PFSK-1 (cell line): ENCODE measurements around the gene TNS1.

ENCODE experiments used
- FOXP2 ChIP-seq: optimal IDR thresholded peaks from 2 replicates; pipeline ENCODE3; 2011; ENCODE audit warnings: borderline replicate concordance, control low read depth, inconsistent platforms; ENCODE audit not compliant: insufficient read depth; ENCODE audit errors: extremely low read length, extremely low read depth
- POLR2AphosphoS5 ChIP-seq: IDR thresholded peaks from 2 replicates; pipeline ENCODE4 v1.6.1; 2012; ENCODE audit warnings: low read depth, mild to moderate bottlenecking, control low read depth, low read length, moderate library complexity
- SIN3A ChIP-seq: IDR thresholded peaks from 2 replicates; pipeline ENCODE4 v1.6.1; 2012; ENCODE audit warnings: mild to moderate bottlenecking, low read length, moderate library complexity, borderline replicate concordance; ENCODE audit not compliant: insufficient read depth
- TAF1 ChIP-seq: IDR thresholded peaks from 2 replicates; pipeline ENCODE4 v1.6.1; 2012; ENCODE audit warnings: low read length, control low read depth, borderline replicate concordance; ENCODE audit not compliant: insufficient read depth
- TF ChIP-seq, protein P1 (sequence below), 2 experiments: IDR thresholded peaks; 2 replicates each; pipeline versions ENCODE4 v1.6.1 to v1.8.0; 2011 to 2012; ENCODE audit warnings: low read depth in 2 of 2, low read length in 2 of 2, control low read depth in 1 of 2, inconsistent platforms in 1 of 2, mild to moderate bottlenecking in 1 of 2, moderate library complexity in 1 of 2; ENCODE audit not compliant: insufficient read depth in 1 of 2

TNS1 gene

DNA sequence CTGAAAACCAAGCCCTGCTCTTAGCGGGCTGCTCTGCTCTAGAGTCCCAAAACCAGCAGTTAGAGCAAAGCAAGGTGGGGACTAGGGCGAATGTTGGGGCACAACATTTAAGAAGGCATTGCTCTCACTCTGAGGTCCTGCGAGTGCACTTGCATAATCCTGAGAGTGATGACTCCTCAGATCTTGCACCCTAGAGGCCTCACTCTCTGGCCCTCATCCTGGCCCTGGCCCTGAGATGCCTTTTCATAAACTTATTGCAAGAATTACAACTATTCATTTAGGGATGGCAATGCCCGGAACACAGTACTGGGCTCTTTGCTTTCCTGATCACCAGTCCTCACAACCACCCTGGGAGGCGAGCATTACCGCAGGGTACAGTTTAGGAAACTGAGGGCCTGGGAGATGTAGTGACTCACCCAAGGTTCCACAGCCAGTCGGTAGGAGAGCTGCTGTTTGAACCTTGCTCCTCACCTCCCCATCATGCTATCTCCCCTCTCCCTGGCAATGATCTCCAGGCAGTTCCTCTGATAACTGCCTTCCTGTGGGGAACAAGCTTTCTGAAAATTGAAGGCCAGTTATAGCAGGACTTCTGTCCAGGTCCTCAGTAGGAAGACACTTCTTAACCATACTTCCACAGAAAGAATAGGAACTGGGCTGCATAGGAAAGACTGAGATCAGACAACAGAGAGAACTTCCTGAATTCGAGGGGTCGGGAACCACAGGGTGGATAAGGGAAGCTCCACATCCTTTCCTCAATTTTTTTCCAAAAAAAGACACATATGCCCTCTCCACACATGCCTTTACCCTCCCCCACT is 91.3 kb downstream of the TNS1 start:
- TF ChIP-seq SIN3A (no peak), FOXP2 (no peak), POLR2AphosphoS5 (no peak), TAF1 (no peak)
- TF ChIP-seq, protein P1, sequence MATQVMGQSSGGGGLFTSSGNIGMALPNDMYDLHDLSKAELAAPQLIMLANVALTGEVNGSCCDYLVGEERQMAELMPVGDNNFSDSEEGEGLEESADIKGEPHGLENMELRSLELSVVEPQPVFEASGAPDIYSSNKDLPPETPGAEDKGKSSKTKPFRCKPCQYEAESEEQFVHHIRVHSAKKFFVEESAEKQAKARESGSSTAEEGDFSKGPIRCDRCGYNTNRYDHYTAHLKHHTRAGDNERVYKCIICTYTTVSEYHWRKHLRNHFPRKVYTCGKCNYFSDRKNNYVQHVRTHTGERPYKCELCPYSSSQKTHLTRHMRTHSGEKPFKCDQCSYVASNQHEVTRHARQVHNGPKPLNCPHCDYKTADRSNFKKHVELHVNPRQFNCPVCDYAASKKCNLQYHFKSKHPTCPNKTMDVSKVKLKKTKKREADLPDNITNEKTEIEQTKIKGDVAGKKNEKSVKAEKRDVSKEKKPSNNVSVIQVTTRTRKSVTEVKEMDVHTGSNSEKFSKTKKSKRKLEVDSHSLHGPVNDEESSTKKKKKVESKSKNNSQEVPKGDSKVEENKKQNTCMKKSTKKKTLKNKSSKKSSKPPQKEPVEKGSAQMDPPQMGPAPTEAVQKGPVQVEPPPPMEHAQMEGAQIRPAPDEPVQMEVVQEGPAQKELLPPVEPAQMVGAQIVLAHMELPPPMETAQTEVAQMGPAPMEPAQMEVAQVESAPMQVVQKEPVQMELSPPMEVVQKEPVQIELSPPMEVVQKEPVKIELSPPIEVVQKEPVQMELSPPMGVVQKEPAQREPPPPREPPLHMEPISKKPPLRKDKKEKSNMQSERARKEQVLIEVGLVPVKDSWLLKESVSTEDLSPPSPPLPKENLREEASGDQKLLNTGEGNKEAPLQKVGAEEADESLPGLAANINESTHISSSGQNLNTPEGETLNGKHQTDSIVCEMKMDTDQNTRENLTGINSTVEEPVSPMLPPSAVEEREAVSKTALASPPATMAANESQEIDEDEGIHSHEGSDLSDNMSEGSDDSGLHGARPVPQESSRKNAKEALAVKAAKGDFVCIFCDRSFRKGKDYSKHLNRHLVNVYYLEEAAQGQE (IDR thresholded peaks at IDR 0.05; ENCODE audit: insufficient read depth in 1 of 2, low read depth in 2 of 2, low read length in 2 of 2): no peak

- no peak for TF ChIP-seq POLR2AphosphoS5
- no peak for TF ChIP-seq TAF1
- TF ChIP-seq SIN3A: no peak
- TF ChIP-seq, protein P1 (IDR thresholded peaks at IDR 0.05; ENCODE audit: insufficient read depth in 1 of 2, low read depth in 2 of 2, low read length in 2 of 2): no peak
- TF ChIP-seq FOXP2: no peak
Observed at GRCh38 chr2:217910875-217911212, 92.0 kb downstream of the TNS1 start.

- TF ChIP-seq SIN3A: no peak
- TF ChIP-seq, protein P1 (IDR thresholded peaks at IDR 0.05; ENCODE audit: insufficient read depth in 1 of 2, low read depth in 2 of 2, low read length in 2 of 2): no peak
- no peak for TF ChIP-seq POLR2AphosphoS5
- no peak for TF ChIP-seq TAF1
- TF ChIP-seq FOXP2: no peak
Observed at GRCh38 chr2:217909156-217909820, 93.5 kb downstream of the TNS1 start.

GRCh38 chr2:217908544-217908943 is 94.3 kb downstream of the TNS1 start:
- TF ChIP-seq SIN3A (no peak), POLR2AphosphoS5 (no peak), TAF1 (no peak), FOXP2 (no peak)
- TF ChIP-seq, protein P1 (IDR thresholded peaks at IDR 0.05; ENCODE audit: insufficient read depth in 1 of 2, low read depth in 2 of 2, low read length in 2 of 2): no peak
